B cell (primary cell): ENCODE measurements around the gene HOXA11. TPM values are rescaled to one million over a fixed set of nuclear protein-coding genes. Genes with fewer than 3 reads are reported as not detected.

Experiments
- ATAC-seq: fragments of 200-7000 bp; cut with Tn5 transposase; one replicate; pipeline ENCODE4 v1.10.0; 2021; ENCODE audit warnings: low read depth, mild to moderate bottlenecking, moderate number of reproducible peaks, moderate library complexity
- CTCF ChIA-PET: fragments of 350-600 bp; sonication (Branson Sonifier 250); formaldehyde crosslinking; loops from one replicate; lab custom pipeline; 2021; ENCODE audit warnings: antibody characterized with exemption, inconsistent platforms; lab: Charles Lee
- POLR2A ChIA-PET: fragments of 350-600 bp; sonication (Branson Sonifier 250); formaldehyde crosslinking; loops from one replicate; lab custom pipeline; 2021; ENCODE audit warnings: antibody characterized with exemption; lab: Charles Lee
- DNase-seq: peaks from one replicate; pipeline ENCODE4 v3.0.0; 2013
- H2AFZ ChIP-seq: 2 replicates; pipeline ENCODE4 v1.6.1; 2012; ENCODE audit warnings: mild to moderate bottlenecking, low read depth, low read length; ENCODE audit not compliant: insufficient read depth, poor library complexity, severe bottlenecking
- H3K27ac ChIP-seq, 2 donors: 1 replicate in 1 of 2; 2 replicates in 1 of 2; pipeline ENCODE4 v1.5.1; 2012 to 2013; ENCODE audit warnings: low read length in 2 of 2, mild to moderate bottlenecking in 2 of 2, moderate library complexity in 1 of 2
- H3K27me3 ChIP-seq, 4 experiments: fragments of 200-600 bp in 1 of 4; sonication (generic) in 1 of 4; replicated peaks in 1 of 4; 1 replicate in 2 of 4; 2 replicates in 2 of 4; pipeline versions ENCODE4 v1.6.1 to v1.7.0; 2013 to 2016; ENCODE audit warnings: low read length in 3 of 4, mild to moderate bottlenecking in 2 of 4, mixed read lengths in 1 of 4, moderate library complexity in 1 of 4; ENCODE audit not compliant: insufficient read depth in 4 of 4, control insufficient read depth in 3 of 4; ENCODE audit errors: control extremely low read depth in 1 of 4
- H3K36me3 ChIP-seq, 2 experiments: replicated peaks in 1 of 2; 1 replicate in 1 of 2; 2 replicates in 1 of 2; pipeline versions ENCODE4 v1.6.1 to v1.7.1; 2013; ENCODE audit warnings: low read length in 1 of 2; ENCODE audit not compliant: insufficient read depth in 2 of 2, control insufficient read depth in 1 of 2; ENCODE audit errors: control extremely low read depth in 1 of 2, extremely low read depth in 1 of 2
- H3K4me1 ChIP-seq, 2 donors: fragments of 200-600 bp in 1 of 2; sonication (generic) in 1 of 2; 1 replicate in 1 of 2; 2 replicates in 1 of 2; pipeline versions ENCODE4 v1.5.1 to v1.6.1; 2013 to 2017; ENCODE audit warnings: low read length in 2 of 2; ENCODE audit not compliant: control insufficient read depth in 2 of 2, insufficient read depth in 2 of 2
- H3K4me2 ChIP-seq: replicated peaks from 2 replicates; pipeline ENCODE3; 2012; ENCODE audit warnings: mild to moderate bottlenecking, low read depth, low read length; ENCODE audit not compliant: poor library complexity, severe bottlenecking
- H3K4me3 ChIP-seq, 5 experiments: fragments of 200-600 bp in 1 of 5; sonication (generic) in 1 of 5; 1 replicate in 3 of 5; 2 replicates in 2 of 5; pipeline versions ENCODE4 v1.5.1 to v1.7.0; 2011 to 2016; ENCODE audit warnings: low read length in 4 of 5, mild to moderate bottlenecking in 4 of 5, low read depth in 2 of 5, control low read depth in 1 of 5, moderate library complexity in 1 of 5; ENCODE audit not compliant: insufficient read depth in 1 of 5; ENCODE audit errors: control extremely low read depth in 1 of 5, extremely low read depth in 1 of 5
- H3K79me2 ChIP-seq: fragments of 200-600 bp; sonication (generic); one replicate; pipeline ENCODE4 v1.6.0; 2016; ENCODE audit warnings: low read length; ENCODE audit not compliant: control insufficient read depth, insufficient read depth
- H3K9ac ChIP-seq: fragments of 200-600 bp; sonication (generic); 2 replicates; pipeline ENCODE4 v1.6.1; 2017; ENCODE audit warnings: mild to moderate bottlenecking, low read length, moderate library complexity
- H3K9me3 ChIP-seq, 3 donors: one replicate each; pipeline versions ENCODE4 v1.6.1 to v1.7.1; 2013; ENCODE audit warnings: low read length in 2 of 3; ENCODE audit not compliant: control insufficient read depth in 2 of 3, insufficient read depth in 1 of 3; ENCODE audit errors: control extremely low read depth in 1 of 3
- H4K20me1 ChIP-seq: 2 replicates; pipeline ENCODE4 v1.6.0; 2012; ENCODE audit warnings: mild to moderate bottlenecking, low read length; ENCODE audit not compliant: insufficient read depth, control insufficient read depth, poor library complexity, severe bottlenecking
- H3K27ac Mint-ChIP-seq: one replicate; pipeline ENCODE4 v1.8.0; 2021; ENCODE audit warnings: mixed read lengths
- H3K27me3 Mint-ChIP-seq: one replicate; pipeline ENCODE4 v1.8.0; 2021; ENCODE audit warnings: mixed read lengths
- H3K4me1 Mint-ChIP-seq: one replicate; pipeline ENCODE4 v1.8.0; 2021; ENCODE audit warnings: mixed read lengths
- H3K4me3 Mint-ChIP-seq: one replicate; pipeline ENCODE4 v1.8.0; 2021; ENCODE audit warnings: mixed read lengths
- H3K9me3 Mint-ChIP-seq: one replicate; pipeline ENCODE4 v1.8.0; 2022; ENCODE audit warnings: mixed read lengths; ENCODE audit not compliant: insufficient read depth
- EZH2 ChIP-seq: IDR thresholded peaks from 2 replicates; pipeline ENCODE4 v1.6.1; 2012; ENCODE audit warnings: borderline replicate concordance, low read depth, mild to moderate bottlenecking, moderate library complexity, low read length; ENCODE audit not compliant: insufficient read depth, poor library complexity, severe bottlenecking
- WGBS: methylation state at CpG from one replicate; pipeline ENCODE4 v1.1.5; 2013; ENCODE audit warnings: missing lambda C conversion rate; ENCODE audit not compliant: insufficient coverage; 5-methylcytosine and 5-hydroxymethylcytosine counted together
- intact Hi-C: fragments of 100-400 bp; cut with micrococcal nuclease; formaldehyde crosslinking; loops from one replicate; pipeline ENCODE4 v1.10.0; 2022
- polyA plus RNA-seq: library from polyadenylated mRNA; depleted of rRNA; stranded (reverse); fragments of >200 nt; gene quantifications from 2 replicates; pipeline ENCODE4 v1.2.3, GENCODE V29; 2012
- total RNA-seq, 2 donors: library from RNA; stranded (reverse); fragments of 120-200 nt in 1 of 2; gene quantifications; 1 replicate in 1 of 2; 2 replicates in 1 of 2; pipeline versions ENCODE4 v1.2.3 to v1.2.4, GENCODE V29; 2013 to 2022
- TF ChIP-seq, protein P1 (sequence below): fragments of 200-600 bp; IDR thresholded peaks from one replicate; pipeline ENCODE4 v1.8.0; 2022; ENCODE audit warnings: antibody characterized with exemption, mild to moderate bottlenecking

The HOXA11 gene
- total and polyA plus RNA-seq, 2 donors (not counting 1 experiment from before 2014, with no cell fraction given): not detected

DNA sequence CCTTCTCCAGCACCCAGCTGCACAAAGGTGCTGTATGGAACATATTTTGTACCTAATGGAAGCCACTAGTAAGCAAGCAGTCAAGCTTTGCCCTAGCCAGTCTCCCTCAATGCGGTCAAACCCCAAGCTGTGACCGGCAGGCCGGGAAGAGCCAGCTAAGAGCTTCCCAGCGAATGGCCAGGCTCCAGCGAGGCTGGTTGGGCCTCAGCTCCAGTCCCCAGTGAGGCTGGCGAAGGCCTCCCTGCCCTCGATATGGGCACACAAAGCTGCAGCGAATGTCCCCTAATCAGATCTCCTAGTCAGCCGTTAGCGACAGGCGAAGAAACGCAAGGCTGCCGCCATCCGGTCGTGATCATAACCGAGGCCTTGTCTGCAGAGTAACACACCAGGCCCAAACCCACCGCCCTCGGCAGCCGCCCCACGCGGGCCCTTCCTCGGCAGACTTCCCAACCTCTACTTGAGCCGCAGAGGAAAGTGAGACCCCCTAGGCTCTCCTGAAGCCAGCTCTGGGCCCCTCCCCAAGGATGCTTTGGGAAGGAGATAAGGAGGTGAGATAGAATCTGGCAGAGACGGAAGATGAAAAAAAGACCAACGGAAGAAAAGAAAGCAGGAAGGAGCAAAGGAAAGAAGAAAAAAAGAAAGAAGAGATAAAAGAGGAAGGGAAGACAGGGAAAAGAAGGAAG lies 16.6 kb downstream of the HOXA11 start:
- WGBS: 4% methylated on average over 18 of the region's 25 CpGs
- H3K36me3 ChIP-seq: no peaks in the 10 kb centered on the region
- Mint-ChIP-seq H3K27ac (peak overlapping the region; percentile 71), H3K27me3 (peaks cover 61% of the 10 kb centered on the region), H3K4me3 (peak overlapping the region; percentile 45), H3K4me1 (peaks cover 25% of the 10 kb centered on the region), H3K9me3 (no peaks in the 10 kb centered on the region)
- H3K4me2 ChIP-seq: no peak overlapping the region
- CTCF ChIA-PET: interaction anchor here (0.7 to 1.1 kb wide), 4 partner anchors 10 to 1314 kb away, joined by 3 to 5 read pairs (median 3); no protein-coding TSS in a partner anchor
- no peak overlapping the region for H3K9ac ChIP-seq
- peaks cover 0 to 88% (median 28%) of the 10 kb centered on the region in 3 donors for H3K9me3 ChIP-seq
- DNase-seq: peak; percentile 47
- H3K79me2 ChIP-seq: no peaks in the 10 kb centered on the region
- H3K27ac ChIP-seq: no peak overlapping the region
- peaks cover 0 to 98% (median 84%) of the 10 kb centered on the region in 4 experiments for H3K27me3 ChIP-seq
- no peak overlapping the region for H3K4me3 ChIP-seq
- ATAC-seq: no peak
- POLR2A ChIA-PET: no interaction called here
- peaks cover 47 to 70% of the 10 kb centered on the region in 2 donors for H3K4me1 ChIP-seq
- intact Hi-C loops: loop anchor here (10.0 kb wide), 2 partner anchors 894 to 974 kb away; no protein-coding TSS in a partner anchor
- H2AFZ ChIP-seq: no peak overlapping the region
- peaks cover 12% of the 10 kb centered on the region for H4K20me1 ChIP-seq
- no peak for TF ChIP-seq EZH2
- TF ChIP-seq, protein P1, sequence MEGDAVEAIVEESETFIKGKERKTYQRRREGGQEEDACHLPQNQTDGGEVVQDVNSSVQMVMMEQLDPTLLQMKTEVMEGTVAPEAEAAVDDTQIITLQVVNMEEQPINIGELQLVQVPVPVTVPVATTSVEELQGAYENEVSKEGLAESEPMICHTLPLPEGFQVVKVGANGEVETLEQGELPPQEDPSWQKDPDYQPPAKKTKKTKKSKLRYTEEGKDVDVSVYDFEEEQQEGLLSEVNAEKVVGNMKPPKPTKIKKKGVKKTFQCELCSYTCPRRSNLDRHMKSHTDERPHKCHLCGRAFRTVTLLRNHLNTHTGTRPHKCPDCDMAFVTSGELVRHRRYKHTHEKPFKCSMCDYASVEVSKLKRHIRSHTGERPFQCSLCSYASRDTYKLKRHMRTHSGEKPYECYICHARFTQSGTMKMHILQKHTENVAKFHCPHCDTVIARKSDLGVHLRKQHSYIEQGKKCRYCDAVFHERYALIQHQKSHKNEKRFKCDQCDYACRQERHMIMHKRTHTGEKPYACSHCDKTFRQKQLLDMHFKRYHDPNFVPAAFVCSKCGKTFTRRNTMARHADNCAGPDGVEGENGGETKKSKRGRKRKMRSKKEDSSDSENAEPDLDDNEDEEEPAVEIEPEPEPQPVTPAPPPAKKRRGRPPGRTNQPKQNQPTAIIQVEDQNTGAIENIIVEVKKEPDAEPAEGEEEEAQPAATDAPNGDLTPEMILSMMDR: no peak

GRCh38 chr7:27167916-27168264 lies 17.1 kb downstream of the HOXA11 start:
- ChIA-PET POLR2A (no interaction called here), CTCF (interaction anchor here (0.9 kb wide), 2 partner anchors 9 to 1313 kb away, joined by 3 read pairs; no protein-coding TSS in a partner anchor)
- Histone ChIP-seq H3K27me3 (peaks cover 0 to 99% (median 87%) of the 10 kb centered on the region in 4 experiments), H2AFZ (no peak overlapping the region), H3K4me3 (no peak overlapping the region), H3K9ac (no peak overlapping the region), H3K36me3 (no peaks in the 10 kb centered on the region), H3K4me2 (no peak overlapping the region), H4K20me1 (peaks cover 12% of the 10 kb centered on the region), H3K9me3 (peaks cover 0 to 88% (median 27%) of the 10 kb centered on the region in 3 donors), H3K4me1 (peaks cover 43 to 64% of the 10 kb centered on the region in 2 donors), H3K27ac (no peak overlapping the region), H3K79me2 (no peaks in the 10 kb centered on the region)
- TF ChIP-seq EZH2: no peak
- TF ChIP-seq, protein P1: no peak
- no peaks in the 10 kb centered on the region for H3K9me3 Mint-ChIP-seq
- peak overlapping the region; percentile 71 for H3K27ac Mint-ChIP-seq
- H3K4me1 Mint-ChIP-seq: peaks cover 25% of the 10 kb centered on the region
- no peak overlapping the region for H3K4me3 Mint-ChIP-seq
- H3K27me3 Mint-ChIP-seq: peaks cover 65% of the 10 kb centered on the region
- WGBS: 23% methylated on average over 3 of the region's 4 CpGs
- intact Hi-C loops: loop anchor here (10.0 kb wide), 2 partner anchors 893 to 973 kb away; no protein-coding TSS in a partner anchor
- no peak for DNase-seq
- no peak for ATAC-seq
